ENCODE results near the gene MRPL49.

DNA sequence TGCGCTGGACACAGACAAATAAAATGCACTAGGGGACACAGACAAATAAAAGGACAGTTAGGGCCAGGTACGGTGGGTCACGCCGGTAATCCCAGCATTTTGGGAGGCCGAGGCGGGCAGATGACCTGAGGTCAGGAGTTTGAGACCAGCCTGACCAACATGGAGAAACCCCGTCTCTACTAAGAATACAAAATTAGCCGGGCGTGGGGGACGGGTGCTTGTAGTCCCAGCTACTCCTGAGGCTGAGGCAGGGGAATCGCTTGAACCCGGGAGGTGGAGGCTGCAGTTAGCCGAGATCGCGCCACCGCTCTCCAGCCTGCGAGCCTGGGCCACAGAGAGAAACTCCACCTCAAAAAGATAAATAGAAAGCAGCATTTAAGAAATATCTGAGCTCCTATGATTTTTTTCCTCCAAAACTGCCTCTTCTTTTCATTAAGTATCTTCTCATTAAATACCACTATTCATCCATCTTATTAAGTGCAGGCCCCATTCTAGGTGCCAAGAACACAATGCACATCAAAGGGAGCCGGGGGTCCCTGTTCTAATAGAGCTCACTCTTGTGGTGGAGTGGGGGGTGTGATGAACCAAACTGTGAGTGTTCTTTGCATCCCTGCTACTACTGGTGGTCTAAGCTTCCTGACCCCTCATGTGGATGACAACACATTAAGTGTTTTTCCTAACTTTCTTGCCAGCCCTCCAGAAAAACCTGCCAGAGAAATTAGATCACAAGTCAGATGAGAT is 3.9 kb upstream of the MRPL49 start:
- TF ChIP-seq POLR2AphosphoS5 (IDR thresholded peaks at IDR 0.05; ENCODE audit: low read depth, low read length) (no peak), TCF7L2 (IDR thresholded peaks at IDR 0.05; ENCODE audit: low read depth, low read length) (no peak)

Measured in Panc1 (cell line).